IMR-90 (cell line): Measurements from ENCODE around the gene ABHD6. TPM values are rescaled to one million over a fixed set of nuclear protein-coding genes. Genes with fewer than 3 reads are reported as not detected.

Experiments
- ATAC-seq: fragments of 200-7000 bp; cut with Tn5 transposase; 2 replicates; pipeline ENCODE4 v1.9.1; 2020; ENCODE audit warnings: low read depth, mild to moderate bottlenecking, moderate library complexity
- BruUV-seq: library from RNA; stranded (reverse); fragments of 400-500 nt; replicated peaks from 2 replicates; lab custom pipeline; 2021; lab: Mats Ljungman, UMichigan
- CTCF ChIA-PET: fragments of 300-600 bp; formaldehyde crosslinking; extraction: SDS; loops from one replicate; lab custom pipeline; 2021; ENCODE audit warnings: antibody characterized with exemption; lab: Yijun Ruan, JAX
- POLR2A ChIA-PET: fragments of 300-600 bp; sonication (Branson Sonifier 250); formaldehyde crosslinking; loops from one replicate; lab custom pipeline; 2022; ENCODE audit warnings: antibody characterized with exemption; ENCODE audit not compliant: unreplicated experiment; lab: Charles Lee
- DNase-seq: peaks from one replicate; pipeline ENCODE4 v3.0.0; 2013
- H2AFZ ChIP-seq: replicated peaks from 2 replicates; pipeline ENCODE3; 2013; ENCODE audit warnings: low read length, mild to moderate bottlenecking; ENCODE audit not compliant: poor library complexity
- H2AK5ac ChIP-seq: 2 replicates; pipeline ENCODE4 v1.6.1; 2013; ENCODE audit warnings: low read depth, low read length, inconsistent platforms
- H2AK9ac ChIP-seq: replicated peaks from 2 replicates; pipeline ENCODE3; 2013; ENCODE audit warnings: mild to moderate bottlenecking, low read depth, low read length, moderate library complexity; ENCODE audit not compliant: poor library complexity
- H2BK120ac ChIP-seq: 2 replicates; pipeline ENCODE4 v1.6.1; 2013; ENCODE audit warnings: low read depth, low read length, inconsistent platforms
- H2BK15ac ChIP-seq: 3 replicates; pipeline ENCODE4 v1.6.1; 2013; ENCODE audit warnings: low read depth, low read length, inconsistent platforms
- H2BK20ac ChIP-seq: 2 replicates; pipeline ENCODE4 v1.6.1; 2013; ENCODE audit warnings: low read depth, mild to moderate bottlenecking, inconsistent platforms, low read length, moderate library complexity
- H2BK5ac ChIP-seq: 2 replicates; pipeline ENCODE4 v1.6.1; 2013; ENCODE audit warnings: mild to moderate bottlenecking, low read depth, low read length, inconsistent platforms; ENCODE audit not compliant: poor library complexity, severe bottlenecking
- H3K14ac ChIP-seq: replicated peaks from 2 replicates; pipeline ENCODE4 v1.6.1; 2013; ENCODE audit warnings: low read depth, low read length, inconsistent platforms
- H3K18ac ChIP-seq: 2 replicates; pipeline ENCODE4 v1.6.1; 2013; ENCODE audit warnings: low read depth, low read length, control low read depth
- H3K23ac ChIP-seq: 2 replicates; pipeline ENCODE4 v1.6.1; 2013; ENCODE audit warnings: low read depth, low read length, inconsistent platforms
- H3K27ac ChIP-seq: 2 replicates; pipeline ENCODE4 v1.5.1; 2013; ENCODE audit warnings: mild to moderate bottlenecking, control low read depth, low read length; ENCODE audit not compliant: insufficient read depth
- H3K27me3 ChIP-seq: 2 replicates; pipeline ENCODE4 v1.6.1; 2013; ENCODE audit warnings: low read length; ENCODE audit not compliant: control insufficient read depth, insufficient read depth
- H3K36me3 ChIP-seq: 2 replicates; pipeline ENCODE4 v1.6.1; 2013; ENCODE audit warnings: low read length, mixed read lengths; ENCODE audit not compliant: control insufficient read depth, insufficient read depth
- H3K4ac ChIP-seq: 2 replicates; pipeline ENCODE4 v1.6.1; 2013; ENCODE audit warnings: low read depth, low read length, inconsistent platforms
- H3K4me1 ChIP-seq: 2 replicates; pipeline ENCODE4 v1.6.1; 2013; ENCODE audit warnings: low read length, mixed read lengths; ENCODE audit not compliant: control insufficient read depth, insufficient read depth
- H3K4me2 ChIP-seq: 2 replicates; pipeline ENCODE4 v1.6.1; 2013; ENCODE audit warnings: low read depth, mild to moderate bottlenecking, control low read depth, low read length, moderate library complexity
- H3K4me3 ChIP-seq: 2 replicates; pipeline ENCODE4 v1.5.1; 2013; ENCODE audit warnings: low read depth, mild to moderate bottlenecking, control low read depth, low read length, moderate library complexity; ENCODE audit not compliant: insufficient read depth
- H3K56ac ChIP-seq: 2 replicates; pipeline ENCODE4 v1.6.1; 2013; ENCODE audit warnings: low read length, inconsistent platforms; ENCODE audit not compliant: insufficient read depth; ENCODE audit errors: extremely low read depth
- H3K79me1 ChIP-seq, 2 experiments: 2 replicates each; pipeline ENCODE4 v1.6.1; 2013; ENCODE audit warnings: low read length in 2 of 2, inconsistent platforms in 1 of 2, low read depth in 1 of 2
- H3K9ac ChIP-seq: 2 replicates; pipeline ENCODE4 v1.6.1; 2013; ENCODE audit warnings: low read depth, low read length, control low read depth
- H3K9me1 ChIP-seq: 2 replicates; pipeline ENCODE4 v1.6.1; 2013; ENCODE audit warnings: low read length, inconsistent platforms; ENCODE audit not compliant: insufficient read depth
- H3K9me3 ChIP-seq: 2 replicates; pipeline ENCODE4 v1.6.1; 2013; ENCODE audit warnings: low read length; ENCODE audit not compliant: control insufficient read depth, insufficient read depth
- H4K20me1 ChIP-seq: 2 replicates; pipeline ENCODE4 v1.6.1; 2013; ENCODE audit warnings: low read length, inconsistent platforms; ENCODE audit not compliant: insufficient read depth
- H4K5ac ChIP-seq: 2 replicates; pipeline ENCODE4 v1.6.1; 2013; ENCODE audit warnings: mild to moderate bottlenecking, low read depth, low read length, control low read depth
- H4K8ac ChIP-seq, 2 experiments: 2 replicates each; pipeline ENCODE4 v1.6.1; 2013; ENCODE audit warnings: low read depth in 2 of 2, low read length in 2 of 2, control low read depth in 1 of 2, inconsistent platforms in 1 of 2
- H4K91ac ChIP-seq: 2 replicates; pipeline ENCODE4 v1.6.1; 2013; ENCODE audit warnings: low read depth, low read length, inconsistent platforms; ENCODE audit not compliant: insufficient read depth
- BHLHE40 ChIP-seq: fragments of 150-350 bp; IDR thresholded peaks from 2 replicates; pipeline ENCODE4 v1.6.1; 2016; ENCODE audit warnings: mild to moderate bottlenecking, low read depth, low read length
- CEBPB ChIP-seq: IDR thresholded peaks from 2 replicates; pipeline ENCODE4 v1.6.1; 2012; ENCODE audit warnings: low read depth, low read length, improper control_type of control experiment
- CHD1 ChIP-seq: IDR thresholded peaks from 2 replicates; pipeline ENCODE4 v1.6.1; 2012; ENCODE audit warnings: low read depth, low read length, improper control_type of control experiment
- ELK1 ChIP-seq: fragments of 150-350 bp; IDR thresholded peaks from 2 replicates; pipeline ENCODE4 v1.6.1; 2016; ENCODE audit warnings: low read depth, mild to moderate bottlenecking, low read length, moderate library complexity, borderline replicate concordance
- FOS ChIP-seq: fragments of 150-350 bp; IDR thresholded peaks from 2 replicates; pipeline ENCODE4 v1.6.1; 2016; ENCODE audit warnings: low read depth, low read length
- MAFK ChIP-seq: IDR thresholded peaks from 2 replicates; pipeline ENCODE4 v1.6.1; 2012; ENCODE audit warnings: low read depth, low read length, improper control_type of control experiment
- MAZ ChIP-seq: IDR thresholded peaks from 2 replicates; pipeline ENCODE4 v1.6.1; 2012; ENCODE audit warnings: low read depth, mild to moderate bottlenecking, low read length, improper control_type of control experiment, moderate library complexity, borderline replicate concordance
- MXI1 ChIP-seq: IDR thresholded peaks from 2 replicates; pipeline ENCODE4 v1.6.1; 2012; ENCODE audit warnings: low read depth, mild to moderate bottlenecking, low read length, moderate library complexity, borderline replicate concordance
- NFE2L2 ChIP-seq: fragments of 150-350 bp; IDR thresholded peaks from 2 replicates; pipeline ENCODE4 v1.6.1; 2016; ENCODE audit warnings: low read depth, mild to moderate bottlenecking, low read length
- POLR2A ChIP-seq: IDR thresholded peaks from 2 replicates; pipeline ENCODE4 v1.6.1; 2012; ENCODE audit warnings: mild to moderate bottlenecking, low read depth, low read length
- RAD21 ChIP-seq: IDR thresholded peaks from 2 replicates; pipeline ENCODE4 v1.6.1; 2012; ENCODE audit warnings: low read length, improper control_type of control experiment
- RCOR1 ChIP-seq: IDR thresholded peaks from 2 replicates; pipeline ENCODE4 v1.6.1; 2012; ENCODE audit warnings: mild to moderate bottlenecking, low read length, improper control_type of control experiment; ENCODE audit not compliant: insufficient replicate concordance
- RFX5 ChIP-seq: IDR thresholded peaks from 2 replicates; pipeline ENCODE4 v1.8.0; 2012; ENCODE audit warnings: low read depth, mild to moderate bottlenecking, low read length, moderate library complexity
- SMC3 ChIP-seq: fragments of 150-350 bp; IDR thresholded peaks from 2 replicates; pipeline ENCODE4 v1.6.1; 2016; ENCODE audit warnings: low read depth, mild to moderate bottlenecking, antibody characterized with exemption, low read length, moderate library complexity
- USF2 ChIP-seq: fragments of 150-350 bp; IDR thresholded peaks from 2 replicates; pipeline ENCODE4 v1.6.1; 2017; ENCODE audit warnings: mild to moderate bottlenecking, antibody characterized with exemption, low read length, low read depth
- WGBS, 2 experiments: methylation state at CpG; one replicate each; pipeline versions ENCODE4 v1.1.5 to v1.1.7; 2013; ENCODE audit warnings: missing lambda C conversion rate in 2 of 2; ENCODE audit not compliant: insufficient read length in 1 of 2; ENCODE audit errors: extremely low coverage in 2 of 2; 5-methylcytosine and 5-hydroxymethylcytosine counted together
- dilution Hi-C: fragments of 300-500 bp; cut with HindIII; formaldehyde crosslinking; loops from one replicate; pipeline ENCODE4 v1.14.3; 2018; ENCODE audit warnings: low sequenced_read_pairs; ENCODE audit not compliant: unreplicated experiment
- in situ Hi-C: fragments of 300-500 bp; cut with MboI; formaldehyde crosslinking; loops from 3 replicates; pipeline ENCODE4 v1.14.3; 2019; ENCODE audit warnings: low sequenced_read_pairs, inconsistent platforms, mixed read lengths
- intact Hi-C: fragments of 100-400 bp; cut with micrococcal nuclease; formaldehyde crosslinking; loops from 2 replicates; pipeline ENCODE4 v1.10.0; 2022
- polyA plus RNA-seq, 3 experiments: library from polyadenylated mRNA; depleted of rRNA; stranded (reverse); fragments of >200 nt; gene quantifications; 2 replicates each; pipeline ENCODE4 v1.2.3, GENCODE V29; 2012; ENCODE audit warnings: low replicate concordance in 1 of 3
- total RNA-seq: library from RNA; depleted of rRNA; stranded (reverse); fragments of >200 nt; gene quantifications from 2 replicates; pipeline ENCODE4 v1.2.3, GENCODE V29; 2012
- TF ChIP-seq, protein P1 (sequence below): conservative IDR thresholded peaks from 2 replicates; pipeline ENCODE4 v1.5.1; 2012; ENCODE audit warnings: mild to moderate bottlenecking, low read depth, low read length, improper control_type of control experiment

Gene ABHD6
- total and polyA plus RNA-seq, 2 of the 4 experiments (the other 2 are of a cell fraction), result 5.0 to 5.6 TPM

DNA sequence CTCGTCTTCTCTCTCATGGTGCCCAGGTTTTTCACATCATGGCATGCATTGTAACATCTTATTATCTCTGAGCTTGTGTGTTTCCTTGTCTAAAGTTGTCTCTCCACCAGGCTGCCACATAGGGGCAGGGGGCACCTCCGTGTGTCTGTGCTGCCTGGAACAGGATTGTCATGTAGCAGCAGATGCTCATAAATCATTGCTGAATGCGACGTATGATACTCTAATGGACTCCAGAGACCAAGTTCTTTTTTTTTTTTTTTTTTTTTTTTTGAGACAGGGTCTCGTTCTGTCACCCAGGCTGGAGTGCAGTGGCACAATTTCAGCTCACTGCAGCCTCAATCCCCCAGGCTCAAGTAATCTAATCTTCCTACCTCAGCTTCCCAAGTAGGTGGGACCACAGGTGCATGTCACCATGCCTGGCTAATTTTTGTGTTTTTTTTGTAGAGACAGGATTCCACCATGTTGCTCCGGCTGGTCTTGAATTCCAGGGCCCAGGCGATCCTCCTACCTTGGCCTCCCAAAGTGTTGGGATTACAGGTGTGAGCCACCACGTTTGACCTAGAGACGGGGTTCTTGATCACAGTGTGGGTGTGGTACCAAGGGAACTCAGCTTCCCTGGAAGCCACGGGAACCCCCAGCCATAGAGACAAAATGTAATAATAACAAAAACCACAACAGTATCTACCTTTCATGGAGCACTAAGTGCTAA is 22.1 kb upstream of the ABHD6 start:
- no peak overlapping the region for H2AK9ac ChIP-seq
- H3K56ac ChIP-seq, result no peak overlapping the region
- peaks cover 30% of the 10 kb centered on the region for H3K27me3 ChIP-seq
- no peak overlapping the region for H2AFZ ChIP-seq
- ChIA-PET CTCF (no interaction called here), POLR2A (no interaction called here)
- no peak overlapping the region for H2AK5ac ChIP-seq
- no peak overlapping the region for H2BK15ac ChIP-seq
- no peaks in the 10 kb centered on the region for H3K79me1 ChIP-seq
- no peak overlapping the region for H3K14ac ChIP-seq
- ATAC-seq (no peak), DNase-seq (no peak)
- no peak overlapping the region for H3K4me3 ChIP-seq
- H2BK120ac ChIP-seq, result no peak overlapping the region
- no peaks in the 10 kb centered on the region for H3K9me1 ChIP-seq
- WGBS, 2 experiments, result no CpG with 5 or more reads among the region's 10 CpGs
- BruUV-seq, result no TSS peak
- no peak overlapping the region for H3K27ac ChIP-seq
- no peak overlapping the region for H3K4me2 ChIP-seq
- H3K18ac ChIP-seq, result no peak overlapping the region
- in situ Hi-C loops (no loop called here), dilution Hi-C loops (no loop called here), intact Hi-C loops (loop anchor here (2.0 to 5.0 kb wide), 3 partner anchors 38 to 253 kb away; partner anchors contain the start of gene FLNB)
- H4K91ac ChIP-seq, result no peak overlapping the region
- no peak overlapping the region for H3K9ac ChIP-seq
- H2BK20ac ChIP-seq, result no peak overlapping the region
- no peaks in the 10 kb centered on the region for H3K36me3 ChIP-seq
- no peaks in the 10 kb centered on the region for H4K20me1 ChIP-seq
- H3K9me3 ChIP-seq, result no peaks in the 10 kb centered on the region; the same call in 1 of the 2 replicates
- peaks cover 2% of the 10 kb centered on the region; the same call in 1 of the 2 replicates for H3K4me1 ChIP-seq
- no peak overlapping the region for H4K5ac ChIP-seq
- H3K4ac ChIP-seq, result no peak overlapping the region
- H3K23ac ChIP-seq, result no peak overlapping the region
- TF ChIP-seq MAFK, result no peak
- no peak for TF ChIP-seq POLR2A
- TF ChIP-seq RAD21, result no peak
- TF ChIP-seq BHLHE40, result no peak
- TF ChIP-seq RCOR1, result no peak
- TF ChIP-seq CEBPB, result no peak
- TF ChIP-seq MXI1, result no peak
- no peak for TF ChIP-seq RFX5
- TF ChIP-seq MAZ, result no peak
- no peak for TF ChIP-seq USF2
- no peak for TF ChIP-seq NFE2L2
- no peak for TF ChIP-seq FOS
- TF ChIP-seq SMC3, result no peak
- no peak for TF ChIP-seq ELK1
- no peak for TF ChIP-seq CHD1
- TF ChIP-seq, protein P1, sequence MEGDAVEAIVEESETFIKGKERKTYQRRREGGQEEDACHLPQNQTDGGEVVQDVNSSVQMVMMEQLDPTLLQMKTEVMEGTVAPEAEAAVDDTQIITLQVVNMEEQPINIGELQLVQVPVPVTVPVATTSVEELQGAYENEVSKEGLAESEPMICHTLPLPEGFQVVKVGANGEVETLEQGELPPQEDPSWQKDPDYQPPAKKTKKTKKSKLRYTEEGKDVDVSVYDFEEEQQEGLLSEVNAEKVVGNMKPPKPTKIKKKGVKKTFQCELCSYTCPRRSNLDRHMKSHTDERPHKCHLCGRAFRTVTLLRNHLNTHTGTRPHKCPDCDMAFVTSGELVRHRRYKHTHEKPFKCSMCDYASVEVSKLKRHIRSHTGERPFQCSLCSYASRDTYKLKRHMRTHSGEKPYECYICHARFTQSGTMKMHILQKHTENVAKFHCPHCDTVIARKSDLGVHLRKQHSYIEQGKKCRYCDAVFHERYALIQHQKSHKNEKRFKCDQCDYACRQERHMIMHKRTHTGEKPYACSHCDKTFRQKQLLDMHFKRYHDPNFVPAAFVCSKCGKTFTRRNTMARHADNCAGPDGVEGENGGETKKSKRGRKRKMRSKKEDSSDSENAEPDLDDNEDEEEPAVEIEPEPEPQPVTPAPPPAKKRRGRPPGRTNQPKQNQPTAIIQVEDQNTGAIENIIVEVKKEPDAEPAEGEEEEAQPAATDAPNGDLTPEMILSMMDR, result no peak
- no peak overlapping the region for H4K8ac ChIP-seq
- H2BK5ac ChIP-seq, result no peak overlapping the region
